Colonic mucosa (tissue), 4 donors: ENCODE results near the gene RAD51C. TPM values are rescaled to one million over a fixed set of nuclear protein-coding genes. Genes with fewer than 3 reads are reported as not detected.
"Not testable (repeated sequence)": the region's sequence is repeated elsewhere in the genome, so short reads cannot be mapped to it uniquely, and the experiment has no call there.

Source experiments
- DNase-seq: peaks from one replicate; pipeline ENCODE4 v3.0.0-alpha.2; 2020
- H3K27ac ChIP-seq: fragments of 200-600 bp; one replicate; pipeline ENCODE4 v1.8.0; 2021
- H3K27me3 ChIP-seq: fragments of 200-600 bp; one replicate; pipeline ENCODE4 v1.8.0; 2021
- H3K36me3 ChIP-seq: fragments of 200-600 bp; one replicate; pipeline ENCODE4 v1.8.0; 2021
- H3K4me1 ChIP-seq: fragments of 200-600 bp; one replicate; pipeline ENCODE4 v1.8.0; 2021; ENCODE audit warnings: mild to moderate bottlenecking
- H3K4me3 ChIP-seq: fragments of 200-600 bp; one replicate; pipeline ENCODE4 v1.8.0; 2021
- H3K9ac ChIP-seq, 2 donors: one replicate each; pipeline ENCODE4 v1.7.0; 2013; ENCODE audit warnings: control low read depth in 2 of 2, low read depth in 2 of 2, low read length in 2 of 2
- H3K9me3 ChIP-seq: fragments of 200-600 bp; one replicate; pipeline ENCODE4 v1.8.0; 2021
- intact Hi-C: fragments of 100-400 bp; cut with DNase I; formaldehyde crosslinking; loops from one replicate; pipeline ENCODE4 v1.14.1; 2022
- total RNA-seq, 2 donors: library from RNA; stranded (reverse); fragmentation: NEBNext Ultra II Directional in 1 of 2; extraction: Animal tissue kit (Norgen Biotek cat#: 25700) in 1 of 2; gene quantifications; one replicate each; pipeline ENCODE4 v1.2.1, GENCODE V29; 2021
- TF ChIP-seq, protein P1 (sequence below): fragments of 200-600 bp; IDR thresholded peaks from one replicate; pipeline ENCODE4 v1.8.0; 2022; ENCODE audit warnings: antibody characterized with exemption, mild to moderate bottlenecking
- donor health status: healthy.
- donor health status: DM: no; HTN: no; CAD: no.
- donor health status: DM: no; HTN: no; CAD: no.

RAD51C gene
- total RNA-seq, 2 donors from 2014 or later = 13.2 to 20.2 TPM

DNA sequence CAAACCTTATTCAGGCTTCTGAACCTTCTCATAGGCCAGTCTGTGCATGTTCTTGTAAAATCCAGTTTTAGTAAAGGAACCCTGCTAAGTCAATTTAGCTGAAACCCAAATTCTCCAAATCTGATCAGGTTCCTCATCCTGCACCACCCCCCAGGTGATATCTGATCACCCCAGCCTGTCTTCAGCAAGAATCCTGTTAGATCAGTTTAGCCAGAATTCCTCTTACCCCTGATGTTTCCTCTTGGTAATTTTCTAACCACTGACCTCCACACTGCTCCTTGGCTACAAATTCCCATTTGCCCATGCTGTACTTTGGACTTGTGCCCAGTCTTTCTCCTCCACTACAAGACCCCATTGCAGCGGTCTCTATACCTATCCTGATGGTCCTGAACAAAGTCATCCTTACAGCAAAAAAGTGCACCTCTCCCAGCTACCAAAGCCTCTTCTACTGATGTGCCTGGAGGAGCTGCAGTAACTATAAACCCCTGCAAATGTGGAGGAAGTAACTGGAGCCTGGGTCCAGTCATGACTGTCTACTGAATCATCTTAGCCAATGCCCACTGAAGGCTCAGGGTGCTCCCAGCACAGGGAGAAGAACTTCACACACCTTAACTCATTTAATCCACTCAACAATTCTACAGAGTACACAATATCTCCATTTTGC is 24.3 kb upstream of the RAD51C start:
- Histone ChIP-seq H3K4me3 (no peak overlapping the region), H3K9me3 (no peaks in the 10 kb centered on the region), H3K27me3 (no peaks in the 10 kb centered on the region), H3K27ac (no peak overlapping the region), H3K9ac (no peak overlapping the region), H3K36me3 (no peaks in the 10 kb centered on the region), H3K4me1 (no peaks in the 10 kb centered on the region)
- no peak for DNase-seq
- TF ChIP-seq, protein P1, sequence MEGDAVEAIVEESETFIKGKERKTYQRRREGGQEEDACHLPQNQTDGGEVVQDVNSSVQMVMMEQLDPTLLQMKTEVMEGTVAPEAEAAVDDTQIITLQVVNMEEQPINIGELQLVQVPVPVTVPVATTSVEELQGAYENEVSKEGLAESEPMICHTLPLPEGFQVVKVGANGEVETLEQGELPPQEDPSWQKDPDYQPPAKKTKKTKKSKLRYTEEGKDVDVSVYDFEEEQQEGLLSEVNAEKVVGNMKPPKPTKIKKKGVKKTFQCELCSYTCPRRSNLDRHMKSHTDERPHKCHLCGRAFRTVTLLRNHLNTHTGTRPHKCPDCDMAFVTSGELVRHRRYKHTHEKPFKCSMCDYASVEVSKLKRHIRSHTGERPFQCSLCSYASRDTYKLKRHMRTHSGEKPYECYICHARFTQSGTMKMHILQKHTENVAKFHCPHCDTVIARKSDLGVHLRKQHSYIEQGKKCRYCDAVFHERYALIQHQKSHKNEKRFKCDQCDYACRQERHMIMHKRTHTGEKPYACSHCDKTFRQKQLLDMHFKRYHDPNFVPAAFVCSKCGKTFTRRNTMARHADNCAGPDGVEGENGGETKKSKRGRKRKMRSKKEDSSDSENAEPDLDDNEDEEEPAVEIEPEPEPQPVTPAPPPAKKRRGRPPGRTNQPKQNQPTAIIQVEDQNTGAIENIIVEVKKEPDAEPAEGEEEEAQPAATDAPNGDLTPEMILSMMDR = no peak
- intact Hi-C loops = no loop called here

DNA sequence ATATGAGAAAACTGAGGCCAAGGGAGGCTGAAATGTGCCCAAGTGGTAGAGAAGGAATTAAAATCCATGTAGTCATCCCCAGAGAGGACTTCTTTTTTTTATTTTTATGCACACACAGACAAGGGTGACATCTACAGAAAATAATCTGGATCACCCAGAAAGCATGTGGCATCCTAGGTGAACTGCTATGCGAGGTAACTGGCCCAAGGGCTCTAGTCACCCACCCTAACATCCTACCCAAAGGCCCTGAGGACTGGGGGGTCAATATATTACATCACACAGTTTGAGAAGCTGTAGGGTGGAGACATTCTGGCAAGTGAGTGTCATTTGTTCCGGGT is 23.8 kb upstream of the RAD51C start:
- Histone ChIP-seq H3K4me3 (no peak overlapping the region), H3K9me3 (no peaks in the 10 kb centered on the region), H3K36me3 (no peaks in the 10 kb centered on the region), H3K27ac (no peak overlapping the region), H3K27me3 (no peaks in the 10 kb centered on the region), H3K9ac (no peak overlapping the region), H3K4me1 (no peaks in the 10 kb centered on the region)
- no peak for DNase-seq
- intact Hi-C loops = no loop called here
- TF ChIP-seq, protein P1 = no peak

DNA sequence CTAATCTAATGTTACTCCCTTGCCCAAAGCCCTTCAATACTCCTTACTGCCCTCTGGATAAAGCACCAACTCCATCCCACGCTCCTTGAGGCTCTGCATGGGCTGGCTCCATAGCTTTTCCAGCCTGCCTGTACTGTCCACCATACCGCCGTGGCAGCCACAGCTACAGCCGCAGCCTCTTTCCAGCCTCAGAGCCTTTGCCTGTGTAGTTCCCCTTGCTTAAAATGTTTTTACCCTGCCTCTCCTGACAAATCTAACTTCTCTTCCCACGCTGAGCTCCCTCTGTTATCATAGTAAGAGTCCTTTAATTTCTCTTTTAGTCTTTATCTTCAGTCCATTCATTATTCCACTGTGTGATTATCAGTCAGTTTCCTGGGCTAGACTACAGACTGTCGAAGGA is 22.5 kb upstream of the RAD51C start:
- H3K9me3 ChIP-seq = no peaks in the 10 kb centered on the region
- intact Hi-C loops = no loop called here
- no peak overlapping the region for H3K9ac ChIP-seq
- TF ChIP-seq, protein P1 = no peak
- H3K36me3 ChIP-seq = no peaks in the 10 kb centered on the region
- no peak for DNase-seq
- no peak overlapping the region for H3K27ac ChIP-seq
- no peaks in the 10 kb centered on the region for H3K4me1 ChIP-seq
- H3K4me3 ChIP-seq = no peak overlapping the region
- H3K27me3 ChIP-seq = no peaks in the 10 kb centered on the region

DNA sequence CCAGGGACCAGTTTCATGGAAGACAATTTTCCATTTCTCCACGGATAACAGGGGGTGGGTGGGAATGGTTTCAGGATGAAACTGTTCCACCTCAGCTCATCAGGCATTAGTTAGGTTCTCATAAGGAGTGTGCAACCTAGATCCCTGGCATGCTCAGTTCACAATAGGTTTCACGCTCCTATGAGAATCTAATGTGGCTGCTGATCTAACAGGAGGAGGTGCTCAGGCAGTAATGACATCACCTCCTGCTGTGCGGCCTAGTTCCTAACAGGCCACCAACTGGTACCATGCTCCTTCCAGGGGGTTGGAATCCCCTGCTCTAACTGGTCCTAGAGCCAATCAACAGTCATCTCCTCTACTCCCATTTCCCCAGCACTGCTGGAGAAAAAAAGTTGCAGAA is 20.4 kb upstream of the RAD51C start:
- H3K4me1 ChIP-seq = no peaks in the 10 kb centered on the region
- no peaks in the 10 kb centered on the region for H3K36me3 ChIP-seq
- no peaks in the 10 kb centered on the region for H3K27me3 ChIP-seq
- no peak overlapping the region for H3K27ac ChIP-seq
- intact Hi-C loops = no loop called here
- TF ChIP-seq, protein P1 = no peak
- H3K9ac ChIP-seq = no peak overlapping the region
- no peaks in the 10 kb centered on the region for H3K9me3 ChIP-seq
- no peak overlapping the region for H3K4me3 ChIP-seq
- no peak for DNase-seq

DNA sequence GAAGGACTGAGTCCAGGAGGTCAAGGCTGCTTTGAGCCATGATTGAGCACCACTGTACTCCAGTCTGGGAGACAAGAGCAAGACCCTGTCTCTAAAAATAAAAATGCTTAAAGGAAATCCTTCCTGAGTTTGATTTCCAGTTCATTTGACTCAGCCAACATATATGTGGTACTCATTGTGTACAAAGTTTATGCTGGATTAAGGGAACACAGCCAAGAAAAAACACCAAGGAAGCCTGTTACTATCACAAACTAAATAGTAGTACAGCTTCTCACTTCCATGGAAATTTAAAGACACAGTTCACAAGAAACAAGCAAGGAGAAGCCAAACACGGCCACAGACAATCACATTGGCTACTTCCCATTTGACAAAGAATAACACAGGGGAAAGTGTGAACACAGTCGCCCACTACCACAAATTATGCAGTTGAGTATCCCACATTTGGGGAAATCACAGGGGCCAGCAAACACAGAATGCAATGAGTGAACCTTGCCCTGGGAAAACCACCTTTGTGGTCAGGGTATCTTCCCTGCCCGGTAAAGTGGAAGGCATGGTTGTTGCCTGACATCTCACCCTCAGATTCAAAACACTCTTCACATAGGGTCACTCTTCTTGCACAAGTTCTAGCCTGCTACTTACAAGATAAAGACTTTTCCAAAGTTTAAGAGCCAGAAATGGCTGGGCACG is 15.1 kb upstream of the RAD51C start:
- intact Hi-C loops = no loop called here
- no peak overlapping the region for H3K4me3 ChIP-seq
- H3K4me1 ChIP-seq = no peaks in the 10 kb centered on the region
- no peaks in the 10 kb centered on the region for H3K9me3 ChIP-seq
- H3K9ac ChIP-seq = no peak overlapping the region
- no peak for DNase-seq
- TF ChIP-seq, protein P1 = no peak
- no peaks in the 10 kb centered on the region for H3K27me3 ChIP-seq
- no peaks in the 10 kb centered on the region for H3K36me3 ChIP-seq
- H3K27ac ChIP-seq = no peak overlapping the region

DNA sequence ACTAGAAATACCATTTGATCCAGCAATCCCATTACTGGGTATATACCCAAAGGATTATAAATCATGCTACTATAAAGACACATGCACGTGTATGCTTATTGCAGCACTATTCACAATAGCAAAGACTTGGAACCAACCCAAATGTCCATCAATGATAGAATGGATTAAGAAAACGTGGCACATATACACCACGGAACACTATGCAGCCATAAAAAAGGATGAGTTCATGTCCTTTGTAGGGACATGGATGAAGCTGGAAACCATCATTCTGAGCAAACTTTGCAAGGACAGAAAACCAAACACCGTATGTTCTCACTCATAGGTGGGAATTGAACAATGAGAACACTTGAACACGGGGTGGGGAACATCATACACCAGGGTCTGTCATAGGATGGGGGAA is 14.1 kb upstream of the RAD51C start:
- H3K9ac ChIP-seq, intact Hi-C loops, H3K4me3 ChIP-seq: not testable (repeated sequence)

More for the DNA sequence above, 14.1 kb upstream of the RAD51C start:
- H3K36me3 ChIP-seq, H3K9me3 ChIP-seq, H3K27me3 ChIP-seq, DNase-seq, H3K4me1 ChIP-seq, H3K27ac ChIP-seq: not testable (repeated sequence)
